Measurements from ENCODE around the gene ZNF630.
"Not testable (repeated sequence)": the region's sequence is repeated elsewhere in the genome, so short reads cannot be mapped to it uniquely, and the experiment has no call there.

ZNF630 gene

DNA sequence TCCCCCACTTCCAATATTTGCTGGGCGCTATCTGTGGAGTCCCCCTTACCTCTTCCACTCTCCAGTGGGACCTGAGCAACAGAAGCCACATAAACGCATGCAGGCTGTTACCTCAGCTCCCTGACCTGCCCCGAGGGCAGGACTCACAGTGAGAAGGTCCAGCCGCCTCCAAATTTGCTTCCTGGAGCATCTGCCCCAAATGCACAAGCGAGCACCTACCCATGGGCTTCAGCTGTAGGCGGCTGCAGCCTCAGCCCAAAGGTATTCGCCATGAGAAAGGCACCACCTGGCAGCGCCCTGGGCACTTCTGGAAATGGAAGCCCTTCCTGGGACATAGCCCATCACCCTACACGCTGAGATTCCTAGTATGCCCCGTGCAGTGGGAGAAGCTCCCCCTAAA lies 41.2 kb downstream of the ZNF630 start:
- no peak for DNase-seq (ENCODE audit: low read depth)
- TF ChIP-seq, protein P1, sequence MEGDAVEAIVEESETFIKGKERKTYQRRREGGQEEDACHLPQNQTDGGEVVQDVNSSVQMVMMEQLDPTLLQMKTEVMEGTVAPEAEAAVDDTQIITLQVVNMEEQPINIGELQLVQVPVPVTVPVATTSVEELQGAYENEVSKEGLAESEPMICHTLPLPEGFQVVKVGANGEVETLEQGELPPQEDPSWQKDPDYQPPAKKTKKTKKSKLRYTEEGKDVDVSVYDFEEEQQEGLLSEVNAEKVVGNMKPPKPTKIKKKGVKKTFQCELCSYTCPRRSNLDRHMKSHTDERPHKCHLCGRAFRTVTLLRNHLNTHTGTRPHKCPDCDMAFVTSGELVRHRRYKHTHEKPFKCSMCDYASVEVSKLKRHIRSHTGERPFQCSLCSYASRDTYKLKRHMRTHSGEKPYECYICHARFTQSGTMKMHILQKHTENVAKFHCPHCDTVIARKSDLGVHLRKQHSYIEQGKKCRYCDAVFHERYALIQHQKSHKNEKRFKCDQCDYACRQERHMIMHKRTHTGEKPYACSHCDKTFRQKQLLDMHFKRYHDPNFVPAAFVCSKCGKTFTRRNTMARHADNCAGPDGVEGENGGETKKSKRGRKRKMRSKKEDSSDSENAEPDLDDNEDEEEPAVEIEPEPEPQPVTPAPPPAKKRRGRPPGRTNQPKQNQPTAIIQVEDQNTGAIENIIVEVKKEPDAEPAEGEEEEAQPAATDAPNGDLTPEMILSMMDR (IDR thresholded peaks at IDR 0.05; ENCODE audit: insufficient read depth, low read depth, low read length, missing control alignments) = no peak

DNA sequence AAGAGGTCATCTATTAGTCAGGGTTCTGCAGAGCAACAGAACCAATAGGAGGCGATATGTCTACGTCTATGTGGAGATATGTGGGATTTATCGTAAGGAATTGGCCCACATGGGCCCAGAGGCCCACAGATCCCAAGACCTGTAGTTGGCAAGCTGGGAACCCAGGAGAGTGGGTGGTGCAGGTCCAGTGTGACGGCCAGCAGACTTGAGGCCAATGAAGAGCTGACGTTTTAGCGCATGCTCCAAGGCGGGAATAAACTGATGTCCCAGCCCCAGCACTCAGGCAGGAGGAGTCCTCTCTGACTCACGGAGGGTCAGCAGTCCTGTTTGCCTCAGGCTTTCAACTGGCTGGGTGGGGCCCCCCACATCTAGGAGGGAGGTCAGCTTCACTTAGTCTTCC lies 43.3 kb downstream of the ZNF630 start:
- no peak overlapping the region for H3K4me3 ChIP-seq (ENCODE audit: low read depth, low read length)
- TF ChIP-seq, protein P1 (IDR thresholded peaks at IDR 0.05; ENCODE audit: insufficient read depth, low read depth, low read length, missing control alignments) = no peak
- no peak for DNase-seq (ENCODE audit: low read depth)

More for the DNA sequence above, 41.2 kb downstream of the ZNF630 start:
- no peak overlapping the region for H3K4me3 ChIP-seq (ENCODE audit: low read depth, low read length)

DNA sequence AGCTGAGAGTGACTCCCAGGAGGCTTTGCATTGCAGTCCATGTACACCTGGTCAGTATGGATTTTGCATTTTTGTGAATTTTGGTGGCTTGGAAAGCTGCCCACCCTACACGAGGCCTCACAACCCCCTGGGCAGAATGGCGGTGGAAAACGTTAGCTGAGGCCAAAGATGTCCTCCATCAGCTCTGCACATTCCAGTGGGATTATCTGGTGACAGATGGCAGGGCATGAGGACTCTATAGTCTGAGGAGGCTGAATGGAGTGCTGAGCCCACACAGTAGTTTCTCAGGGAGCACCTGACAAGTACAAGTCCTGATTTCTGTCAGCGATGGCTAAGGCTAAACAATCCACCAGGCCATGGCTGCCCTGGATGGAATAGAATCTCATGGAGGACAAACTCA lies 43.9 kb downstream of the ZNF630 start:
- DNase-seq (ENCODE audit: low read depth); H3K4me3 ChIP-seq (ENCODE audit: low read depth, low read length): not testable (repeated sequence)

DNA sequence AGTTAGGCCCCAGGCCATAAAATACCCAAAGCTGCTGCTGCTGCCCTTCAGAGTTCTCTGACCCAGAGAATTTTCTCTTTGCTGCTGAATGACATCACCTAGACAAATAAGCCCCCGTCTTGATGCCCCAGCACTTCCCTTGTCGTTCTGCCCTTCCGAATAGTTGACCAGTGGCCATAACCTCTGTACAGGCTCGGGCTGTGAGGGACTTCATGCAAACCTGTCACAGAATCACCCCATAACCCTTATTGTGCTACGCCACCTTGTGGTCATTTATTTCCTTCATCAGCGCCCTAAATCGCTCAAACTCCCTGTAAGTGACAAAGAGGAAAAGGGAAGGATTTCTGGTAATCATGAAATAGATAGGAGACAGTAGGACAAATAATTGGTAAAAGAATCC lies 45.9 kb downstream of the ZNF630 start:
- TF ChIP-seq, protein P1 (IDR thresholded peaks at IDR 0.05; ENCODE audit: insufficient read depth, low read depth, low read length, missing control alignments) = peak; percentile 52
- DNase-seq (ENCODE audit: low read depth) = peak; percentile 72
- no peak overlapping the region for H3K4me3 ChIP-seq (ENCODE audit: low read depth, low read length)

- no peak for DNase-seq (ENCODE audit: low read depth)
- H3K4me3 ChIP-seq (ENCODE audit: low read depth, low read length) = no peak overlapping the region
- TF ChIP-seq, protein P1 (IDR thresholded peaks at IDR 0.05; ENCODE audit: insufficient read depth, low read depth, low read length, missing control alignments) = no peak
These were observed 48.7 kb downstream of the ZNF630 start for GRCh38 chrX:48022738-48023137.

GRCh38 chrX:48022100-48022499 lies 49.3 kb downstream of the ZNF630 start:
- no peak for DNase-seq (ENCODE audit: low read depth)
- TF ChIP-seq, protein P1 (IDR thresholded peaks at IDR 0.05; ENCODE audit: insufficient read depth, low read depth, low read length, missing control alignments) = no peak
- no peak overlapping the region for H3K4me3 ChIP-seq (ENCODE audit: low read depth, low read length)

DNA sequence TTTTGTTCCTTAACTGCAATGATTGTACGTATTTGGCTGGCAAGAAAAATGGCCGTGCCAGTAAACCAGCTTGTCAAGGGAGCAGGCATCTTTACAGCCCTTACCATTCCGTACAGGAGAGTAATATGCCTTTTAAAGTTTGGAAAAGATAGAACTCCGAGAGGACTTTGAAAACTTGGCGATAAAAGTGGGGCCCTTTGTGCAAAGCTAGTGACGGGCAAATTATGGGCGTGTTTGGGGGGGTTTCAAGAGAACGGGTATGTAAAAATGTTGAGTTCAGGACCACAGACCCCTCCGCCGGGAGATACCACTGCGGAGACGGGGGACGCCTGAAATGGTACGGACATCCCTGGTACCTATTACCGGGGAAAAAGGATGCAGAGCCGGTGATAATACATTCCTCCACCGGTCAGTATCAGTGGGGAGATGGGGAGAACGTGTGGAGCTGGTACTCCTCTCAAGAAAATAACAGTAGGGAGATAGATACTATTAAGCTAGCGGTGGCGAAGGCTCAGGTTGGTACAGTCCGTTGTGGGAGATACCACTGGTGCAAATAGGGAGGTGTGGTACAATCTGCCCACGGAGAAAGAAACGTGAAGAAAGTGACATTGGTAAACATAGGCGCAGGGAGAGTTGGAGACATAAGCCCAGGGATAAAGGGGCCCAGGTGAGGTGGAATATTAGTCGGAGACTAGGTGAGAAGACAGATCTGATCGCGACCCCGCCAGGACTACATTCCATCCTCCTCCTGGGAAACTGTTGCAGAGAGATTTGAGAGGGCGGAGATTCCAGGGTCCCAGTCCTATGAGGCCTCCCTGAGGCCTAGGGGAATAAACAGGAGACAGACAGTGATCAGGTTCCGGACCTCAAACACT lies 50.2 kb downstream of the ZNF630 start:
- H3K4me3 ChIP-seq (ENCODE audit: low read depth, low read length) = peak overlapping the region; percentile 56
- peak; percentile 87 for DNase-seq (ENCODE audit: low read depth)
- TF ChIP-seq, protein P1 (IDR thresholded peaks at IDR 0.05; ENCODE audit: insufficient read depth, low read depth, low read length, missing control alignments) = no peak

DNA sequence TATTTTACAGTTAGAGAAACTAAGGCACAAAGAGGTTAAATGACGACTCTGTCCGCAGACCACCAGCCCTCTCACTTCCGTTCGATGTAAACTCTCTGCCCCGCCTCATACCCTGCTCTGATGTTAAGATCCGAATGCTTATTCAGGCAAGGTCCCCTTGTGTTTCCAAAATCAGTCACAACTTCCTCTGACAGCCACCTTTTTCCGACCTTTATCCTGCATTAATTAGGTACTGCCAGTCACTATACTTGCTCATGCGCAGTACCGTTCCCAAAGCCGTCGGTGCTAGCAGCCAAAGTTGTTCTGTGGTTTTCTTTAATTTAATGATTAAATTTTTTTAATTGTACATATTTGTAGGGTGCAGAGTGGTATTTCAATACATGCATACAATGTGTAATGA lies 51.0 kb downstream of the ZNF630 start:
- peak; percentile 6 for DNase-seq (ENCODE audit: low read depth)
- peak overlapping the region; percentile 56 for H3K4me3 ChIP-seq (ENCODE audit: low read depth, low read length)

DNA sequence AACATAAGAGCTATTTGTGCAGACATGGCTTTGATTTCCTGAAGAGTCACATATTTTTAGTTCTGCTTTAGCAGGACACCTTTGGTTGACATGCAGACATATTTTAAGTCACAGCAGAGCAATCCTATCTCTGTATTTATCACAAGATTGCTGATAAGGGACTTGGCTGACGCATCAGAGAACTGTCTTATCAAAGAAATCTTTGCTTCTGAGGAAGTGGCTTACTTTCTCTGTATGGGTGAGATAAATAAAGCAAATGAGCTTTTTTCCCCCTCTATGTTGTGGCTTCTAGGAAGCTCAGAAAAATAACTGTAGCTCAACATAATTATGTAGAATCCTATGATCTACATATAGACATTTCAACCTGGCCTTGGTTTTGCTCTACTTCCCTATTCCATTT lies 51.5 kb downstream of the ZNF630 start:
- not testable (repeated sequence) for H3K4me3 ChIP-seq (ENCODE audit: low read depth, low read length); DNase-seq (ENCODE audit: low read depth)

- not testable (repeated sequence) for DNase-seq (ENCODE audit: low read depth); H3K4me3 ChIP-seq (ENCODE audit: low read depth, low read length)
These were observed 54.7 kb downstream of the ZNF630 start for GRCh38 chrX:48016583-48017310.

DNA sequence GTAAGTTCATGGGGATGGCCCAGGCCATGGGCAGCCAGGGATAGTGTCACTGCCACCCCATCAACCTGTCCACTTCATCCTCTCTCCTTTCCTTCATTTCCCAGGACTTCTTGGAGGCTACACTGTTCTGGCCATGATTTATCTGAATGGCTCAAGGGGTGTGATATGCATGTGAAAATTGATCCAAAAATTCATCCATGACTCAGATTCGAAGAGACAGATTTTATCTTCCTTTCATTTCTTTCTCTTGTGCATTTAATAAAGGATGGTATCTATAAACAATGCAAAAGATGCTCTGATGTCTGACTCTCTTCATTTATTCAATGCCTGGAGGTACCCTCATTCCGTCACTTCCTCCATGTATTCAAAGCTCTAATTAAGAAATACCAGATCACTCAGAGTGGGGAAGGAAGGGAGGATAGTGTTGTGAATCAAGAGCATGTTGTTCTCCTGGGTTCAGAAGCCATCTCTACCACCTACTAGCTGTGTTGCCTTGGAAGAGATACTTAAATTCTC lies 61.9 kb downstream of the ZNF630 start:
- not testable (repeated sequence) for H3K4me3 ChIP-seq (ENCODE audit: low read depth, low read length); DNase-seq (ENCODE audit: low read depth)
